Cardiac septum (tissue), 1 donor: ENCODE results near the gene ZNF618. TPM values are rescaled to one million over a fixed set of nuclear protein-coding genes. Genes with fewer than 3 reads are reported as not detected.
"Not testable (repeated sequence)": the region's sequence is repeated elsewhere in the genome, so short reads cannot be mapped to it uniquely, and the experiment has no call there.

Source experiments
- DNase-seq: peaks from one replicate; pipeline ENCODE4 v3.0.0-alpha.2; 2020; ENCODE audit warnings: low spot score
- intact Hi-C: fragments of 100-400 bp; cut with DNase I; formaldehyde crosslinking; loops from one replicate; pipeline ENCODE4 v1.14.0; 2022
- total RNA-seq: library from RNA; stranded (reverse); fragmentation: NEBNext Ultra II Directional; extraction: Animal tissue kit (Norgen Biotek cat#: 25700); gene quantifications from one replicate; pipeline ENCODE4 v1.2.1, GENCODE V29; 2021
- donor health status: DM: no; HTN: no; CAD: no.

The ZNF618 gene
- total RNA-seq, 1 donor from 2014 or later: 1.7 TPM

DNA sequence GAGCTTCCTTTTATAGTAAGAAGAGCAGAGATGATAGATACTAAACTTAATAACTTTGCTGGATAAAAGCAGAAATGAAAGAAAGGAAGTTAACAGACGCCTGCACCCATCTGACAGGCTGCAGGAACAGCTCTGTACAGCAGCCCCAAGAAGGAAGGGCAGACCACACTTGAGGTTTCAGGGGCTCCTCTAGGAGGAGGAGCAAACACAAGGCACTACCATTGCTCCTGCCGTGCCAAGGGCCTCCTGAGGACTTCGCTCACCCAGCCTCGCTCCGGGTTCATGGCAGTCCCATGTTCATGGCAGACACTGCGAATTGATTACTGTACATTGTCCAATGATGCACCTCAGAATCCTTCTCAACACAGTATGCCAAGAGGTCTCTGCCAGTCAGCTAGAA, 116.9 kb downstream of the ZNF618 start:
- intact Hi-C loops: loop anchor here (5.0 kb wide), 1 partner anchor 129 kb away; no protein-coding TSS in a partner anchor
- peak; percentile 72 for DNase-seq

DNA sequence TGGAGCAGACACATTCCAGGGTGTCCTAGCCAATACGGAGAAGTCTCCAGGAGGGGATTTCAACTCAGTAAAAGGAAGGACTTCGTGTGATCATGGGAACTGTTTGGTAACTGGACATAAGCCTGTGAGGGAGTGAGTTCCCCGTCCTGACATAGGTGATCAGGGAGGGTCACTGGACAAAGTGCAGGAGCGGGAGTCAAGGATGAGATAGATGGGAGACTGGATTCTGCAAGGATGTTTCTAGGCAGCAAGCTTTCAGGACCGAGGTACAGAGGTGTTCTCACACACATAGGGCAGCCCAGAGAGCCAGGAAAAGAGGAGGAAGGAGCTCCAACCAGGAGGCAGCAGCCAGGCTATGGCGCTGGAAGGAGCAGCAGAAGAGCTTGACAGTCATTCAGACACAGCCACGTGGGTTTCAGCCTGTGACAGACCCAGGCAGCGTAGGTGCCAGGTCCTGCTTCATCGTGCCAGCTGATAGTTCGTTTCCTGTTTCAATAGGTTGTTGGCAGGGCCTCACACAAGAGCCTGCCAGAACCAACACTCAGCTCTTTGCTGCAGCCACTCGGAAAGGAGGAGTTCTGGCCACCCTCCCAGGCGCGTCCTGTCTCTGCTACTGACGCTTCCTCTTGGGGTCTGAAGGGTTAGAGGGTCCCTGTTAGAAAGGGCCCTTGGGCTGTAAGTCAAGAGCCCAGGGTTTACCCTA, 117.9 kb downstream of the ZNF618 start:
- intact Hi-C loops: loop anchor here (1.0 to 5.0 kb wide), 2 partner anchors 10 to 128 kb away; no protein-coding TSS in a partner anchor
- DNase-seq: peak; percentile 89

DNA sequence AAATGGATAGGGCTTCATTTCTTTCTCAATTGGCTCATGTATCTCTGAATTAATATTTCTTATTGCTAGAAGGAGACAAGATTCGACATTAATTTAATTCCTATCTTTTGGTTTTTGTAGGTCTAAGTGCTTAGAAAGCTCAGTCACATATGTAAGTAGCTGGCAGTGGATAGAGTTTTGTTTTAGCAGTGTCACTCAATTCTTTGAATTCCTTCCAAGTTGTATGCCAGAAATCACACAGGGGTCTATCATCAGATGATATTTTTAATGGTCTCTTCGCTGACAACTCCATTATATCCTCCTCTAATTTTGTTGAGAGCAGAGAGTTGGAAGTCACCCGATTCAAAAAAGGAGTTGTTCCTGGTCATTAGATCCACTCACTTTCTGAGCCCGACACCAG, 119.3 kb downstream of the ZNF618 start:
- intact Hi-C loops: no loop called here

DNA sequence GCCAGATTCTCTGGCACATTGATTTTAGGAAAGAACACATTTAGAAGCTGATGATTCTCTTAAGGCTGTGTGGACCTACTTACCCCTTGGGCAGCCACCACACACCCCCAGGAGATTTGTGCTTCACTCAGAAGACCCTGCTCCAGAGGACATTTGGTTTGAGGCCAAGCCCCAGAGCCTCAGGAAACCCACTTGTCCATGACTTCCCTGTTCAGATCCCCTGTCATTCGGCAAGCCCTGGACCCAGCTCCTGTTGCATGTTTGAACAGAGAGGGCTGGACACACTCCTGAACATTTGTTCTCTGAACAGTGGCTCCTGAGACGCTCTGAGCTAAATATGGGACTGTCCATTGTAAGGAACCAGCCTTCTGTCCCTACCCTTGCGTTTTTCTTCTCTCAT, 119.9 kb downstream of the ZNF618 start:
- intact Hi-C loops: no loop called here

More for the DNA sequence above, 119.3 kb downstream of the ZNF618 start:
- no peak for DNase-seq

DNA sequence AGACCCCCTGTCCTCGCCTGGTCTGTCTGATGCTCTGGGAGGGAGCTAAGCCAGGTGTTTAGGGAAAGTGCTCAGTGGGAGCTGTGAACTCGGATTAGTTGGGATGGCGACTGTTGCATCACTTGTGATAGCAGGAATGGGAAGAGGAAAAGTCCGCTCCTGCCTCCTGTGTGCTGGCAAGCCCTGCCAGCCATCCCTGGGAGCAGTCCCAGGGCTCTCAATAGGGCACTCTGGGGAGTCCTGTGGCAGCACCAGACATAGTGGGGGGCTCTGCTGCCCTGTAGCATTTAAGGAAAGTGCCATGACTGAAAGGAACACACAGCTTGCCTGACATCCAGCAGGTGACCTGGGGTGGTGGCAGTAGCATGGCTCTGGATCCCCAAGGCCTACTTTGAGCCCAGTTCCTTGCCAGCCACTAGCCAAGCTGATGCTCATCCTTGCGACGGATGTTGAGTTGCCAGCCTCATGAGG, 120.5 kb downstream of the ZNF618 start:
- DNase-seq: peak; percentile 69
- intact Hi-C loops: no loop called here

More for the DNA sequence above, 119.9 kb downstream of the ZNF618 start:
- peak; percentile 69 for DNase-seq

DNA sequence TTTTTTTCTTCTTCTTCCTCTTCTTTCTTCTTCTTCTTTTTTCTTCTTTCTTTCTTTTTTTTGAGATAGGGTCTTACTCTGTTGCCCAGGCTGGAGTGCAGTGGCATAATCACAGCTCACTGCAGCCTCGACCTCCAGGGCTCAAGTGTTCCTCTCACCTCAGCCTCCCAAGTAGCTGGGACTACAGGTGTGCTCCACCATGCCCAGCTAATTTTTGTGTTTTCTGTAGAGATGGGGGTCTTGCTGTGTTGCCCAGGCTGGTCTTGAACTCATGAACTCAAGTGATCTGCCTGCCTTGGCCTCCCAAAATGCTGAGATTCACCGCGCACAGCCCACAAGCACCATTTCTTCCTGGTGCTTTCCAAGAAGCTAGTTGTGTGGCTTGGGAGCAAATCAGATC, 121.0 kb downstream of the ZNF618 start:
- peak; percentile 7 for DNase-seq
- intact Hi-C loops: not testable (repeated sequence)

DNA sequence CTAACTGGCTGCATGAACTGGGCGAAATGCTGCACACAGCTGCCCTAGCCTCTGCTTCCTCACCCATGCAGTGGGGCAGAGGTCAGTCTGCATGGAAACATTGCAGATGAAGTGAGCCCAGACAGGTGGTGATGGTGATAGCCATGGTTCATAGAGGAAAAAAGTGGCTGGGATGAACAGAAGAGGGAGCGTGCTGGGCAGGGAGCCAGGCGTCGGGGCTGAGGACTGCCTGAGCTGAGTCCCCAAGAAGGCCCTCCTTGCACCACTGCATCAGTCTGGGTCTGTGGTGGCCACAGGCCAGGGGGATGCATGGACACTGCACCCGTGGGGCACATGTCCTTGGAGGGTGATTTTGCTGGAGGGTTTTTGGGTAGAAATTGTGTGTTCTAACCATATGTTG, 121.5 kb downstream of the ZNF618 start:
- intact Hi-C loops: no loop called here
- peak; percentile 70 for DNase-seq

DNA sequence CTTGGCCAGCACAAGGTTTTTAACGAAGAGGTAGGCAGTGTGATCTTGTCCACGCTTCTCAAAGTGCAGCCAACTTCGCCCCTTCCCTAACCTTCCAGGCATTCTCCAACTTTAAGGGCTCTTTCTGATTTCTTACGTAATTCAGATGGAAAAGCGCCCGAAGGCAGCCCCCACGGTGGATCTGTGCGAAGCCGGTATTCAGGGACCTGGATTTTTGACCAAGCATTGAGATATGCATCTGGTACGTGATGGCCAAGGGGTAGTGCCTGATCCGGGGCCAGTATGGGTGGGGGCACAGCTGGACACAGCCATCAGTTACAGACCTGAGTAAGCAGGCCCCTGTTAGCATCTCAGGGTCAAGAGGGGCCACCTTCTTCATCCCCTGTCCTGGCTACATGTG, 122.0 kb downstream of the ZNF618 start:
- DNase-seq: peak; percentile 50
- intact Hi-C loops: no loop called here

DNA sequence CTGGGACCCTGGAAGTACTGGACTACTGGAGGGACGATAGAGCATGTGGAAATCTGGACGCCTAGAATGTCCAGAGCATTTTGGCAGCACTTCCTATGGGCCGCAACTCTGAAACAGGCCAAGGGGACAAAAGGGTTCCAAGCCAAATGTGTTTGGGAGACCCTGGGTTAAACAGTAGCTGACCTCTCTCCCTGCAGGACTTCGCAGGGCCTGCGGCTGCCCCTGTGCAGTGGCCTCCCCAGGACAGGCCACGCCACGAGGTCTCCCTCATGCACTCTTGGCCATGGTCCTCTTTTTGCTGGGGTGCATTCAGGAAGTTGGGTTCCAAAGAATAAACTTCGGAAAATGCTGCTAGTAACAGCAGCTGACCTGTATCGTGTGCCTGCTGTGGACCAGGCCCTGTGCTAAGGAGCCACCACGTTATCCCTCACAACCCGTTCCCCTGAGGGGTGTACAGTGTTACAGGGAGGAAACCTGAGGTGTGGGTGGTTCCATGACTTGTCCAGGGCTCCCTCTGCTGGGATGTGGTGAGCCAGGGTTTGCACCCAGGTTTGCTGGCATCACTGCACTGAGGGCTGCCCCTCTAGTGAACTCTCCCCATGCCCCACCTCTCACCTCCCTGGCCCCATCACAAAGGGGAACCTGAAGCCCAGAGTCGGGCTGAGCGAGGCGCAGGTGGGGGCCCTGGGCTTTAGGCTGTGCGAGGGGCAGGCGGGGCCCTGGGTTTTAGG, 122.6 kb downstream of the ZNF618 start:
- intact Hi-C loops: no loop called here
- DNase-seq: peak; percentile 58

DNA sequence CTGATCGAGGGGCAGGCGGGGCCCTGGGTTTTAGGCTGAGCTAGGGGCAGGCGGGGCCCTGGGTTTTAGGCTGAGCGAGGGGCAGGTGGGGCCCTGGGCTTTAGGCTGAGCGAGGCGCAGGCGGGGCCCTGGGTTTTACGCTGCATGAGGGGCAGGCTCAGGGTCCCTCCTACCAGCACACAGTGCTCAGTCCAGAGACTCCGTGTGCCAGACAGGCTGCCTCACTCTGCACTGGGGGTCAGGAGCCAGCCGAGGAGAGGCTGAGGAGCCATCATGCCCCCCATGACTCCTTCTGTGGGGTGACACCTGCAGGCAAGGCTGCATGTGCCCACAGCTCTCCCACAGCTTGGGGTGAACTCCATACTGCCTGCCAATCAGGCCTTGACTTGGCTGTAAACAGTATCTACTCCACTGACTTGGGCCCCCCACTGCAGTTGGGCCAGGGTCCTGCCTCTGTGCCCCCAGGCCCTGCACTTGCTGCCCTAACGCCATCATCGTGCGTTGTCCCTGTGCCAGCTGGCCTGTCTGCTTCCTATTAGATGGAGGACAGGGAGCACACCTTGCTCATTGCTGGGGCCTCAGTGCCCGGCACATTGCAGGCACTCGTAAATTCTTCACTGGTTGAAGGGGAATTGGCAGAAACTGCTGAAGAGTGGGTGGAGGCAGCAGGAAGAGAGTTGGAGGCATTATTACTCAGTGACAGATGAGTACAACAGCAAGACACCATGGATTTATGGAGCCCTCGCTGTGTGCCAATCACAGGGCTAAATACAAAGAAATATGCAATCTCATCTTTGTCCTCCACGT, 123.3 kb downstream of the ZNF618 start:
- peak; percentile 56 for DNase-seq

DNA sequence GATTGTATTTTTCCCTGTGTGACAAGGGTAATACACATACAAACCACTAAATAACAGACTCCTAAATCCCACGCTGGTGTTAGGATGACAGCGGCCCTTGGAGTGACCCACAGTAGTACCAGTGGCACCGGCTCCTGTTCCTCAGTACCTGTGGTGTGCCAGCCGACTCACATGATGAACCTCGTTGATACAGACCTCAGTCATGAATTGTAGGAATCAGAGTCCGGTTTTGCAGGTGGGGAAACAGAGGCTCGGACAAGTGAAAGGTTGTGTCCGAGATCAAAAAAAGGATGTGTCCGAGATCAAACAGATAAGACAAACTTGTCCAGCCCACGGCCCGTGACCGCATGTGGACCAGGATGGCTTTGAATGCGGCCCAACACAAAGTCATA, 124.0 kb downstream of the ZNF618 start:
- intact Hi-C loops: no loop called here
- DNase-seq: no peak

More for the DNA sequence above, 123.3 kb downstream of the ZNF618 start:
- intact Hi-C loops: no loop called here

DNA sequence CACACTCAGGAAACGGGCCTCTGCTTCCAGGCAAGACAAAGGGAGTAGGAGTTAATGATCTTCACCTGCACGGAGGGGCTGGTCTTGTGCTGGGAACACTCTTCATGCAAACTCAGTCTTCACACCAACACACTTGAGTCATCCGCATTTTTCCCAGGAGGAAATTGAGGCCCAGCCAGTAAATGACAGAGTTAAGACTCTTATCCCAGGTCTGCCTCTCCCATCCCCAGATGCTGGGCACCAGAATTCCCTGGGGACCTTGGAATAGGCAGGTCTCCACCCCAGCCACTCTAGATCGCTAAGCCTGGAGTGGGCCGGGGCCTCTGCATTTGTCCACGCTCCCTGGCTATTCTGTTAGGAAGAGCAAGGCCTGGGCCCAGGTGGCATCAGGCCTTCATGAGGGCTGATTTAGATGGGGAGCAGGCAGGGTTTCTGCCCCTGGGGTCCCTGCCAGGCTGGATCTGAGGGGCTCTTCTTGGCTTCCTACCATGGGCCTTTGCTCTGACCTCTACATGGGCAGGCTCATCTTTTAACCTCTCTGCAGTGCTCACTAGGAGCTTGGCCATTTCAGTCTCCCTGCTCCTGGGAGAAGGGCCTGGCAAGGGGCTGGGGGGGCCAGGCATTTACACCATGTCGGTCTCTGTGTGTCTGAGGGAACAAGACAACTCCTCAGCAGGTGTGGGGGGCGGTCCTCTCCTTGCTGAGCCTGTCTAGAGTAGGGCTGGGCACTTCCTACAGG, 124.7 kb downstream of the ZNF618 start:
- intact Hi-C loops: no loop called here
- DNase-seq: peak; percentile 58

DNA sequence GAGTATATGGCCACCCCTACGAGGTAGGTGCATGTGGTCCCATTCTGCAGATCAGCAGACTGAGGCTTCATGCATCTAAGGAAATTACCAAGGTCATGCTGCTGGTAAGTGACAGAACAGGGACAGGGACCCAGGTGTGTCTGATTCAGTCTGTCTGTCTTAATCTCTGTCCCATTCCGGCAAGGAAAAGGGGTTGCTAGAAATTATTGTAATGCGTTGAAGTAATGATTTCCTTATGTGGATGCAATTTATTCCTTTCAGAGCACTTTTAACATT, 125.2 kb downstream of the ZNF618 start:
- peak; percentile 22 for DNase-seq
- intact Hi-C loops: no loop called here

DNA sequence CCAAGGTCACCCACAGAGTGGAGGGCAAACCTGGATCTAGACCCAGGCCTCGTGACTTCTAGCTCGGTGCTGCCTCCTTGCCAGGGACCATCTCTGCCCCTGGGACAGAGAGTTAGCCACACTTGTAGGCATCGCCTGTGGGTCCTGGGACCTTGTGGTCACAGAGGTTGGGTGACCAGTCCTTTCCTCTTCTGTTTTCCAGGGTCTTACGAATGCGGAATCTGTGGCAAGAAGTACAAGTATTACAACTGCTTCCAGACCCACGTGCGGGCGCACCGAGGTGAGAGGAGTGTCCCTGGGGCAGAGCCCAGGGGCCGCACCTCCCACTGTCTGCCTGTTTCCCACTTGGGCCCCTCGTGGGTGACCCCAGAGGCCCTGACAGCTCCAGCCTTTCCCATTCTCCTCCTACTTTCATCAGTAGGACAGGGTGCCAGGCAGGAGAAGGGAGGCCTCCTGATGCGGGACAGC, 125.7 kb downstream of the ZNF618 start:
- intact Hi-C loops: no loop called here

DNA sequence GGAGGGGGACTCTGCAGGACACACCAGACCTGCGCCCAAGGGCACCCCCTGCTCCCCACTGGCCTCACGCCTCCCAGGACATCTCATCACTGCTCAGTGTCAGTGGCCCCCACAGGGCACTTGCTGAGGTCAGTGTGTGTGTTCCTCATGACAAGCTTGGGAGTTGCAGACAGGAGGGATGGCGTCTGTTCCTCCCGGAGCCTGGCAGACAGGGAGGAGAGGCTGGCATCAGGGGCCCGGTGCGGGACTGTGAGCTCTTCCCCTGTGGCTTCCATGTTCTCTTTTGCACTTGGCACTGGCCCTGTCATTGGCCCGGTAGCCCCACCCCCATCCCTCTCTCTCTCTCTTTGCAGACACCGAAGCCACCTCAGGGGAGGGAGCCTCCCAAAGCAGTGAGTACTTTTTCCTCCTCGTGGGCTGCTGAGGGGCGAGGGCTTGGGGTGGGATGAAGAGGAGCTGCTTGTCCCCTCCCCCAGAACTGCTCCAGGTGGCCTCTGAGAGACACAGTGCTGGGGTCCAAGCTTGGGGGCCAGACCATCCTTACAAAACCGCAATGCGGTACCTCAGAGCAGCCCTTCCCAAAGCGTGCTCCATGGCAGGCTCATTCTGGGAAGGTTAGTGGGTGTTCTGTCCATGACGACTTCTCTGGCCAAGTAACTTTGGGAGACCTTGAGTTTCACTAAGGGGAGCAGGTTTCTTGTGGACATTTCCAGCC, 126.3 kb downstream of the ZNF618 start:
- DNase-seq: peak; percentile 60
- intact Hi-C loops: no loop called here

More for the DNA sequence above, 125.7 kb downstream of the ZNF618 start:
- DNase-seq: peak; percentile 59

DNA sequence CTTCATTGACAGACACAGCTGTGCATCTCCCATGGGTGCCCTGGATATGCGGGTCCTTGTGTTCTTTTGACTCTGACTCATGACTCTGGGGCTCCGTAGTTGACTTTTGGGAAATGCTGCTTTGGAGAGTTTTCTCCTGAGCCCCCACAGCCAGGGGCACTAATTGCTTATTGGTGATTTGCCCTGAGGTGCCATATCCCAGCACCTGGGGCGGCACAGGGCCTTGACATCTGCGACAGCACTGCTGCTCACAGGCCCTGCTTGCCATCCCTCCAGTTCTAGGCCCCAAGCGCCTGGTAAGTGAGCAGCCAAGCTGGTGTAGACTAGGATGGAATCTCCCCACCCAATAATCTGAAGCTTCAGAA, 126.9 kb downstream of the ZNF618 start:
- DNase-seq: peak; percentile 31
- intact Hi-C loops: no loop called here

DNA sequence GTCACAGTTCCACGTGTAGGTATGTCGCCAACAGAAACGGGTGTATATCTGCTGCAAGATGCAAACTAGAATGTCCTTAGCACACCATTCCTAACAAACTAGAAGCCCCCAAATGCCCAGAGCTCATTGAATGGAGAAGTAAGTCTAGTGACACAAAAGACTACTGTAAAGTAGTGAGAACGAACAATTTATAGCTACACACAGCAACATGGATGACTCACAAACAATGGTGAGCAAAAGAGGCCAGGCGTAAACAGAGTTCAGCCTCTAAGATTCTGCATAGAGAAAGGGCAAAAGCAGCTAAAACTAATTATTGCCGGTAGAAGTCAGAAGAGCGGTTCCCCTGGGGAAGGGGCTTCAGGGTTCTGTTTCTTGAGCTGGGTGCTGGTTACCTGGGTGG, 127.2 kb downstream of the ZNF618 start:
- DNase-seq: no peak
- intact Hi-C loops: no loop called here

DNA sequence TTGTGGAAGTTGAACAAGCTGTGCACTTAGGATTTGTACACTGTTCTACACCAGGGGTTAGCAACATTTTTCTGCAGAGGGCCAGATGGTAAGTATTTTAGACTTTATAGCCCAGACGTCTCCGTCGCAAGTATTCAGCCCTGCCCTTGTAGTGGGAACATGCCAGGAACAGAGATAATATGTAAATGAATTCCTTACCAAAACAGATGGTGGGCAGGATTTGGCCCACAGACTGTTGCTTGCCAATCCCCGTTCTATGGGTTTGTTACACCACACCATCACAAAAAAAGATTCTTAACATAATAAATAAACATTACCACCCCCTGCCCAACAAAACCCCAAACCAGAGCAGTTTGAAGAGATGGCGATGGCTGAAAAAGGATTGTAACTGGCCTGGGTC, 127.6 kb downstream of the ZNF618 start:
- peak; percentile 41 for DNase-seq
- intact Hi-C loops: loop anchor here (1.0 kb wide), 1 partner anchor 9 kb away; no protein-coding TSS in a partner anchor

DNA sequence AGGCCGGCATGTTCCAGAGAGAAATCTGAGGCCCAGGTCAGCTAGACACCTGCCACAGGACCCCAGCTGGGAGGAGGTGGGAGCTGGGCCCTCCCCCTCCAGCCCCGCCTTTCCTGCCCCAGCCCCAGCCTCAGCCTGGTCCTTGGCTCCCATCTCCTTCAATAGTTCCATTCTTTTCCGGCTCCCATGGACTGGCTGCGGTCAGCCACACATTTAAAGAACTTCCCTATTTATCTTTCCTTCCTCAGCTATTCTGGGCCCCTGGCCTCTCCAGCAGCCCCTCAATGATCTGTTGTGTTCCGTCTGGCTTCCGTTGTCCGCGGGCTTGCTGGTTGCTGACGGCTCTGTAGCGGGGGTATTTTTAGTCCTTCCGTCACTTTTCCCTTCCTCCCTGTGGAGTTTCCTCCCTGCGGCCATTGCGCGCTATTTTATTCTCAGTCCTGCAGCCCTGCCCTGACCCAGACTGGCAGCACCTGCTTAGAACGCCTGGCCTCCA, 128.2 kb downstream of the ZNF618 start:
- DNase-seq: peak; percentile 85
- intact Hi-C loops: loop anchor here (1.0 kb wide), 1 partner anchor 10 kb away; no protein-coding TSS in a partner anchor
